Loucy (cell line): ENCODE results near the gene TRIM13.

Experiments
- H2AFZ ChIP-seq: fragments of 200-600 bp; sonication (generic); 2 replicates; pipeline ENCODE4 v1.6.0; 2016; ENCODE audit warnings: antibody characterized with exemption, mild to moderate bottlenecking, low read length, moderate library complexity
- H3F3A ChIP-seq: fragments of 200-600 bp; 2 replicates; pipeline ENCODE4 v1.6.0; 2016; ENCODE audit warnings: antibody characterized with exemption, low read depth, mild to moderate bottlenecking
- H3K27me3 ChIP-seq: fragments of 200-600 bp; sonication (generic); 2 replicates; pipeline ENCODE4 v1.6.1; 2014; ENCODE audit warnings: low read length, mild to moderate bottlenecking; ENCODE audit not compliant: insufficient read depth, poor library complexity, severe bottlenecking
- H3K36me3 ChIP-seq: fragments of 200-600 bp; sonication (generic); 2 replicates; pipeline ENCODE4 v1.6.1; 2016; ENCODE audit warnings: low read length; ENCODE audit not compliant: insufficient read depth
- H3K4me1 ChIP-seq: fragments of 200-600 bp; sonication (generic); 2 replicates; pipeline ENCODE4 v1.5.1; 2014; ENCODE audit warnings: low read length, mild to moderate bottlenecking; ENCODE audit not compliant: insufficient read depth, poor library complexity, severe bottlenecking
- H3K4me2 ChIP-seq: fragments of 200-600 bp; sonication (generic); 2 replicates; pipeline ENCODE4 v1.6.0; 2014; ENCODE audit warnings: antibody characterized with exemption, low read length, low read depth, mild to moderate bottlenecking; ENCODE audit not compliant: poor library complexity, severe bottlenecking
- H3K4me3 ChIP-seq: fragments of 200-600 bp; sonication (generic); 2 replicates; pipeline ENCODE4 v1.5.1; 2014; ENCODE audit warnings: low read length, mild to moderate bottlenecking, mixed read lengths; ENCODE audit not compliant: poor library complexity, severe bottlenecking
- H3K79me2 ChIP-seq: fragments of 200-600 bp; sonication (generic); 2 replicates; pipeline ENCODE4 v1.6.1; 2014; ENCODE audit warnings: low read length; ENCODE audit not compliant: insufficient read depth
- H3K9ac ChIP-seq: fragments of 200-600 bp; sonication (generic); 2 replicates; pipeline ENCODE4 v1.6.0; 2014; ENCODE audit warnings: mild to moderate bottlenecking, low read depth, low read length, moderate library complexity; ENCODE audit not compliant: poor library complexity, severe bottlenecking
- H3K9me2 ChIP-seq: fragments of 200-600 bp; sonication (generic); replicated peaks from 2 replicates; pipeline ENCODE4 v1.6.1; 2016; ENCODE audit warnings: low read depth, low read length, mixed read lengths
- H3K9me3 ChIP-seq: fragments of 200-600 bp; sonication (generic); 2 replicates; pipeline ENCODE4 v1.6.1; 2014; ENCODE audit warnings: mild to moderate bottlenecking, antibody characterized with exemption, low read length, low read depth; ENCODE audit not compliant: insufficient read depth
- H4K20me1 ChIP-seq: fragments of 200-600 bp; sonication (generic); 2 replicates; pipeline ENCODE4 v1.6.0; 2014; ENCODE audit warnings: antibody characterized with exemption, low read length, mild to moderate bottlenecking; ENCODE audit not compliant: insufficient read depth, poor library complexity, severe bottlenecking
- EZH2phosphoT487 ChIP-seq: fragments of 200-600 bp; IDR thresholded peaks from 2 replicates; pipeline ENCODE4 v1.6.1; 2018; ENCODE audit warnings: antibody characterized with exemption, mild to moderate bottlenecking, moderate library complexity, borderline replicate concordance
- TF ChIP-seq, protein P1 (sequence below): fragments of 200-600 bp; sonication (generic); conservative IDR thresholded peaks from 2 replicates; pipeline ENCODE4 v1.5.1; 2014; ENCODE audit warnings: mild to moderate bottlenecking, antibody characterized with exemption, low read length

TRIM13 gene

DNA sequence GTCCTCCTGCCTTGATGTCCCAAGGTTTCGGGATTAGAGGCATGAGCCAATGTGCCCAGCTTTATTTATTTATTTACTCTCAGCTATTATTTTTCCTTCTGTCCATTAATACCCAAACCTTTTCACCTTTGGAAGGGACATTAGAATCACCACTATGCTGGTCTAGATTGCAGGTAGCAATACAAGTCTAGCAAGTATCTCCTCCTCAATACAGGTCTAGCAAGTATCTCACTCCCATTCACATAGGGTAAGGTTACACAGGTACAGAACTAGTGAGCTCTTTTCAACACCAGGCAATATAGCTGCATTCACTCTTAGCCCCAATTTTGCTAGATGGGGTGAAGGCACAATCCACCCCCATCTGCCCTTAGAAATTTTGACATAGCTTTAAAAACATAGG lies 43.3 kb upstream of the TRIM13 start:
- TF ChIP-seq EZH2phosphoT487 = no peak
- TF ChIP-seq, protein P1, sequence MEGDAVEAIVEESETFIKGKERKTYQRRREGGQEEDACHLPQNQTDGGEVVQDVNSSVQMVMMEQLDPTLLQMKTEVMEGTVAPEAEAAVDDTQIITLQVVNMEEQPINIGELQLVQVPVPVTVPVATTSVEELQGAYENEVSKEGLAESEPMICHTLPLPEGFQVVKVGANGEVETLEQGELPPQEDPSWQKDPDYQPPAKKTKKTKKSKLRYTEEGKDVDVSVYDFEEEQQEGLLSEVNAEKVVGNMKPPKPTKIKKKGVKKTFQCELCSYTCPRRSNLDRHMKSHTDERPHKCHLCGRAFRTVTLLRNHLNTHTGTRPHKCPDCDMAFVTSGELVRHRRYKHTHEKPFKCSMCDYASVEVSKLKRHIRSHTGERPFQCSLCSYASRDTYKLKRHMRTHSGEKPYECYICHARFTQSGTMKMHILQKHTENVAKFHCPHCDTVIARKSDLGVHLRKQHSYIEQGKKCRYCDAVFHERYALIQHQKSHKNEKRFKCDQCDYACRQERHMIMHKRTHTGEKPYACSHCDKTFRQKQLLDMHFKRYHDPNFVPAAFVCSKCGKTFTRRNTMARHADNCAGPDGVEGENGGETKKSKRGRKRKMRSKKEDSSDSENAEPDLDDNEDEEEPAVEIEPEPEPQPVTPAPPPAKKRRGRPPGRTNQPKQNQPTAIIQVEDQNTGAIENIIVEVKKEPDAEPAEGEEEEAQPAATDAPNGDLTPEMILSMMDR = no peak
- Histone ChIP-seq H3K9ac (no peak overlapping the region), H3K4me2 (no peak overlapping the region), H3F3A (no peaks in the 10 kb centered on the region), H2AFZ (no peak overlapping the region), H3K27me3 (no peaks in the 10 kb centered on the region), H3K9me2 (no peaks in the 10 kb centered on the region), H3K4me3 (no peak overlapping the region), H4K20me1 (no peaks in the 10 kb centered on the region), H3K4me1 (no peaks in the 10 kb centered on the region), H3K9me3 (no peaks in the 10 kb centered on the region), H3K36me3 (no peaks in the 10 kb centered on the region), H3K79me2 (no peaks in the 10 kb centered on the region)

DNA sequence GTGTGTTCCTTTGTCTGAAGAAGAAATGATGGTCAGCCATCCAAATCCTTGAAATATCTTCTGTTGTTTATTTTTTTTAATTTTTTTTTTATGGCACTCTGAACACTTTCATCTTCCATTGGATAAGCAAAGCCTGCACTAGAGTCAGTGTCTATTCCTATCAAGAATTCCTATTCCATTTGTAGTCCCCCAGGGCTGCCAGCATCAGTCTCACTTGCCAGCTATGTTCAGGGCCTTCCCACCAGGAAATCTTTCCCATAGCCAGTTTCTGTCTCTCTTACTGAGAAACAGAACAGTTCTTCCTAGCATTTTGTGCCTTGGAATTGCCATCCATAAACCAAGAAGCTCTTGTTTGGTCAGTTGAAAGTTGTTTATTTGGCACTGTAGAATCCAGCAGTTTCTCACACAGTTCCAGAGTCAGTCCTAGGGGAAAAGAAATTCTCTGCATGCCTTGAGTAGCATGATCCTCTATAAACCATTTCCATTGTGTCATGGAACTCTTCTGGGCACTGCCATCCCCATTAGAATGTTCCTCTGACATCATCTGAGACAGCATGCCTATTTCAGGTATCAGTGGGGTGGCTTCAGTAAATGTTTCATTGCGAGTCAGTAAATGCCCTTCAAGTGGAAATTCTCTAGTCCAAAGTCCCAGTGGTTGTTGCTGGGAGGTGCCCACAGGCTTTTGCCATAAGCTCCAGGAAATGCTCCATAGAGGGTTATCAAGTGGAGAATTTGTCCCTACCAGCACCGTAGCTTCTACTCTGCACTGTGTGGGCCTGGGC lies 42.0 kb upstream of the TRIM13 start:
- Histone ChIP-seq H3K9me2 (no peaks in the 10 kb centered on the region), H3K36me3 (no peaks in the 10 kb centered on the region), H3K9me3 (no peaks in the 10 kb centered on the region), H3F3A (no peaks in the 10 kb centered on the region), H3K9ac (no peak overlapping the region), H3K4me2 (no peak overlapping the region), H4K20me1 (no peaks in the 10 kb centered on the region), H3K79me2 (no peaks in the 10 kb centered on the region), H2AFZ (no peak overlapping the region), H3K4me1 (no peaks in the 10 kb centered on the region), H3K4me3 (no peak overlapping the region), H3K27me3 (no peaks in the 10 kb centered on the region)
- TF ChIP-seq, protein P1 = no peak

DNA sequence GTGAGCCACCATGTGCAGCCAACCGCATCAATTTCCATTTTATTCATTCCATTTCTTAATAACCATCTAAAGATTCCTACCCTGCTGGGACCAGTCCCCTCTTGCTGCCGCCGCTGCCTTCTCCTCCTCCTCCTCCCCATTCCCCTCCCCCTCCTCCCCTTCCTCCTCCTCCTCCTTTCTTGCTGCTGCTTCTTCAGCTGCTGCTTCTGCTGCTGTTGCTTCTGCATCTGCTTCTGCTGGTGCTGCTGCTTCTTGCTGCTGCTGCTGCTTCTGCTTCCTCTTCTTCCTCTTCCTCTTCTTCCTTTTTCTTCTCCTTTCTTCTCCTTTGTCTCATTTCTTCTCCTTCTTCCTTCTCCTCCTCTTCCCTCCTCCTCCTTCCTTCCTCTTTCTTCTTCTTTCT lies 40.7 kb upstream of the TRIM13 start:
- Histone ChIP-seq H3K9me2 (no peaks in the 10 kb centered on the region), H3K9me3 (no peaks in the 10 kb centered on the region), H3K4me3 (no peak overlapping the region), H3K4me2 (no peak overlapping the region), H3K4me1 (no peaks in the 10 kb centered on the region), H4K20me1 (no peaks in the 10 kb centered on the region), H3K27me3 (no peaks in the 10 kb centered on the region), H3F3A (no peaks in the 10 kb centered on the region), H2AFZ (no peak overlapping the region), H3K9ac (no peak overlapping the region), H3K36me3 (no peaks in the 10 kb centered on the region), H3K79me2 (no peaks in the 10 kb centered on the region)
- TF ChIP-seq EZH2phosphoT487 = no peak
- TF ChIP-seq, protein P1 = no peak
